Measurements from ENCODE around the gene ETV4.
"Not testable (repeated sequence)": the region's sequence is repeated elsewhere in the genome, so short reads cannot be mapped to it uniquely, and the experiment has no call there.

ETV4 gene

GRCh38 chr17:43517161-43517560 is 29.0 kb downstream of the ETV4 start:
- Histone ChIP-seq H3K36me3 (ENCODE audit: control insufficient read depth, insufficient read depth, low read length) (peaks cover 46% of the 10 kb centered on the region), H3K27me3 (ENCODE audit: control insufficient read depth, insufficient read depth, low read length, poor library complexity, severe bottlenecking) (no peaks in the 10 kb centered on the region), H3K4me3 (ENCODE audit: insufficient read depth, low read depth, low read length) (no peak overlapping the region), H3K9me3 (ENCODE audit: control insufficient read depth, low read length) (no peaks in the 10 kb centered on the region), H3K27ac (ENCODE audit: insufficient read depth, low read depth, low read length, poor library complexity, severe bottlenecking) (no peak overlapping the region), H3K4me1 (ENCODE audit: control insufficient read depth, insufficient read depth, low read length) (no peaks in the 10 kb centered on the region)
- 94 to 96% methylated on average over 5 to 6 of the region's 6 CpGs for WGBS, 2 experiments

- WGBS, 2 experiments: 96 to 100% methylated on average over 1 of the region's 1 CpG
- H3K27me3 ChIP-seq (ENCODE audit: control insufficient read depth, insufficient read depth, low read length, poor library complexity, severe bottlenecking): no peaks in the 10 kb centered on the region
- H3K4me3 ChIP-seq (ENCODE audit: insufficient read depth, low read depth, low read length): no peak overlapping the region
- H3K4me1 ChIP-seq (ENCODE audit: control insufficient read depth, insufficient read depth, low read length): no peaks in the 10 kb centered on the region
- H3K27ac ChIP-seq (ENCODE audit: insufficient read depth, low read depth, low read length, poor library complexity, severe bottlenecking): no peak overlapping the region
- peaks cover 38% of the 10 kb centered on the region for H3K36me3 ChIP-seq (ENCODE audit: control insufficient read depth, insufficient read depth, low read length)
- no peaks in the 10 kb centered on the region for H3K9me3 ChIP-seq (ENCODE audit: control insufficient read depth, low read length)
Observed at GRCh38 chr17:43515656-43516055, 30.5 kb downstream of the ETV4 start.

- not testable (repeated sequence) for H3K4me3 ChIP-seq (ENCODE audit: insufficient read depth, low read depth, low read length); H3K27ac ChIP-seq (ENCODE audit: insufficient read depth, low read depth, low read length, poor library complexity, severe bottlenecking); H3K9me3 ChIP-seq (ENCODE audit: control insufficient read depth, low read length); H3K27me3 ChIP-seq (ENCODE audit: control insufficient read depth, insufficient read depth, low read length, poor library complexity, severe bottlenecking); H3K4me1 ChIP-seq (ENCODE audit: control insufficient read depth, insufficient read depth, low read length)
- WGBS, 2 experiments: 99% methylated on average over 3 of the region's 3 CpGs
- peaks cover 37% of the 10 kb centered on the region for H3K36me3 ChIP-seq (ENCODE audit: control insufficient read depth, insufficient read depth, low read length)
Observed at GRCh38 chr17:43511199-43511598, 34.9 kb downstream of the ETV4 start.

GRCh38 chr17:43509440-43509839 is 36.7 kb downstream of the ETV4 start:
- H3K9me3 ChIP-seq (ENCODE audit: control insufficient read depth, low read length); H3K27me3 ChIP-seq (ENCODE audit: control insufficient read depth, insufficient read depth, low read length, poor library complexity, severe bottlenecking); H3K27ac ChIP-seq (ENCODE audit: insufficient read depth, low read depth, low read length, poor library complexity, severe bottlenecking); H3K4me3 ChIP-seq (ENCODE audit: insufficient read depth, low read depth, low read length); H3K4me1 ChIP-seq (ENCODE audit: control insufficient read depth, insufficient read depth, low read length): not testable (repeated sequence)
- peaks cover 36% of the 10 kb centered on the region for H3K36me3 ChIP-seq (ENCODE audit: control insufficient read depth, insufficient read depth, low read length)
- 92 to 96% methylated on average over 7 of the region's 7 CpGs for WGBS, 2 experiments

GRCh38 chr17:43490621-43491020 is 55.5 kb downstream of the ETV4 start:
- Histone ChIP-seq H3K27me3 (ENCODE audit: control insufficient read depth, insufficient read depth, low read length, poor library complexity, severe bottlenecking) (no peaks in the 10 kb centered on the region), H3K27ac (ENCODE audit: insufficient read depth, low read depth, low read length, poor library complexity, severe bottlenecking) (no peak overlapping the region), H3K4me1 (ENCODE audit: control insufficient read depth, insufficient read depth, low read length) (peaks cover 4% of the 10 kb centered on the region), H3K9me3 (ENCODE audit: control insufficient read depth, low read length) (no peaks in the 10 kb centered on the region), H3K4me3 (ENCODE audit: insufficient read depth, low read depth, low read length) (no peak overlapping the region), H3K36me3 (ENCODE audit: control insufficient read depth, insufficient read depth, low read length) (peaks cover 36% of the 10 kb centered on the region)
- WGBS, 2 experiments: 86 to 95% methylated on average over 3 to 4 of the region's 5 CpGs

- H3K36me3 ChIP-seq (ENCODE audit: control insufficient read depth, insufficient read depth, low read length): no peaks in the 10 kb centered on the region
- H3K9me3 ChIP-seq (ENCODE audit: control insufficient read depth, low read length): no peaks in the 10 kb centered on the region
- peak within 1 kb of the TSS; percentile 57 for H3K4me3 ChIP-seq (ENCODE audit: insufficient read depth, low read depth, low read length)
- peaks cover 13% of the 10 kb centered on the region for H3K4me1 ChIP-seq (ENCODE audit: control insufficient read depth, insufficient read depth, low read length)
- 0 to 1% methylated on average over 51 of the region's 51 CpGs for WGBS, 2 experiments
- H3K27me3 ChIP-seq (ENCODE audit: control insufficient read depth, insufficient read depth, low read length, poor library complexity, severe bottlenecking): no peaks in the 10 kb centered on the region
- H3K27ac ChIP-seq (ENCODE audit: insufficient read depth, low read depth, low read length, poor library complexity, severe bottlenecking): no peak within 1 kb of the TSS
Observed at GRCh38 chr17:43483674-43484551, 62.2 kb downstream of the ETV4 start, which contains the start of gene DHX8. TSS of gene DHX8 (plus strand) at chr17:43483975. CDS start at chr17:43484038, 63 bp downstream.

GRCh38 chr17:43482103-43483012 is 63.8 kb downstream of the ETV4 start:
- Histone ChIP-seq H3K27me3 (ENCODE audit: control insufficient read depth, insufficient read depth, low read length, poor library complexity, severe bottlenecking) (no peaks in the 10 kb centered on the region), H3K4me3 (ENCODE audit: insufficient read depth, low read depth, low read length) (no peak overlapping the region), H3K9me3 (ENCODE audit: control insufficient read depth, low read length) (no peaks in the 10 kb centered on the region), H3K27ac (ENCODE audit: insufficient read depth, low read depth, low read length, poor library complexity, severe bottlenecking) (no peak overlapping the region), H3K36me3 (ENCODE audit: control insufficient read depth, insufficient read depth, low read length) (no peaks in the 10 kb centered on the region), H3K4me1 (ENCODE audit: control insufficient read depth, insufficient read depth, low read length) (peaks cover 13% of the 10 kb centered on the region)
- WGBS, 2 experiments: 93 to 98% methylated on average over 11 of the region's 11 CpGs

- peaks cover 2% of the 10 kb centered on the region for H3K4me1 ChIP-seq (ENCODE audit: control insufficient read depth, insufficient read depth, low read length)
- WGBS, 2 experiments: 87 to 91% methylated on average over 3 of the region's 3 CpGs
- no peaks in the 10 kb centered on the region for H3K9me3 ChIP-seq (ENCODE audit: control insufficient read depth, low read length)
- H3K4me3 ChIP-seq (ENCODE audit: insufficient read depth, low read depth, low read length): no peak overlapping the region
- no peaks in the 10 kb centered on the region for H3K27me3 ChIP-seq (ENCODE audit: control insufficient read depth, insufficient read depth, low read length, poor library complexity, severe bottlenecking)
- H3K27ac ChIP-seq (ENCODE audit: insufficient read depth, low read depth, low read length, poor library complexity, severe bottlenecking): no peak overlapping the region
- H3K36me3 ChIP-seq (ENCODE audit: control insufficient read depth, insufficient read depth, low read length): no peaks in the 10 kb centered on the region
Observed at GRCh38 chr17:43479948-43480347, 66.2 kb downstream of the ETV4 start.

Data from ectodermal cell (in vitro differentiated cells).